HG03378 (cell line): Measurements from ENCODE around the gene KCND2.
A peak's percentile ranks its signal among the peaks of the same experiment; 100 is the strongest.
"Not testable (repeated sequence)": the region's sequence is repeated elsewhere in the genome, so short reads cannot be mapped to it uniquely, and the experiment has no call there.

Experiments used
- ATAC-seq: cut with Tn5 transposase; IDR thresholded peaks from one replicate; pipeline ENCODE4 v1.9.1; 2021; ENCODE audit warnings: mild to moderate bottlenecking, moderate library complexity; ENCODE audit not compliant: unreplicated experiment

KCND2 gene

DNA sequence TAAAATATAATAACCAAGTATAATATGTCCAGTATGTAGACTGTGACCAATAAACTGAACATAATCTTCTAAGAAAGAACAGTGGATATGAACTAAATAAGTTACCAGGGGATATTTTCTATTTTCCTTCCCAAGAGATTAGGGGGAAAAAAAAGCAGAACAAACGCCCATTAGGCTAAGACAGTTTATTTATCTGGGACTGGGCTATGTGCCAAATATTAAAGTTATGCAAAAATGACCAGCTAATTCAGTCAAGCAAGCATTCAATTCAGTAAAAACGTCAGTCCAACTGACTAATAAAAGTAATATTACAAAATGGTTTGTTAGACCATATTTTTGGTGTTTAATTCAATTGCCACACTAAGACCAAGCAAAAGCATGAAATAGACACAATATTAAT is 462.8 kb downstream of the KCND2 start:
- ATAC-seq: no peak

DNA sequence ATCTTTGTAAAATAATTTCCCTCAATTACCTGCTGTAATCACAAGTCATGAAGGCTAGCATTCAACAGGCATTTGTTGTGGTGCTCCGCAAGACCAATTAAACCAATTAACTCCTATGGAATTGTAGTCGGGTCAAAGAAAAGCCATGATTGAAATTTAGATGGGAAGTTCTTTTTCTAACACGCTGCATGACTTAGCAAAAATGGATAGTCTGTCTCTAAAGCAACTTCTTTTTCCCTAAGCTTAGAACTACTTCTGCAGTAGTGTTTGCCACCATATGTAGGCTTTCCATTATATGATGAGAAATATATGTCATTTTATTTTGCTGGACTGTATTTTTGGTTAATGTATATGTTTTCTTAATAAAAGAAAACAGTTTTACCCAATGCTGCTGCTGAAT is 465.8 kb downstream of the KCND2 start:
- ATAC-seq: no peak

DNA sequence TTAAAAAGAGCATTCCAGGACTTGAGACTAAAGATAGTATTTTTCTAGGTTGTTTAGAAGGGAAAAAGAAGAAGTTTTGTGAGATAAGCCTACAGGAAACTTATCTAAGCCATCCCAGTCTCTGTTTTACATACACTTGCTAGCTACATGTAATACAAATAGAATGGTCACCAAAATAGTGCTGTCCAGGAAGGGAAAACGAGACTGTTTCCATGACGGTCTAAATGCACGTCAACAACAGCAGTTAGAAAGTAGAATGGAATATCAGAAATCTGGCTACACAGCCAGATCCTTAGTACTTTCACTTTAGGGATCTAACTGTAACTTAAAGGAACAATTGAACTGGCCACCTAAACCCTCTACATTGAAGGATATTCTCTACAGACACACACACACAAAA is 467.4 kb downstream of the KCND2 start:
- no peak for ATAC-seq

DNA sequence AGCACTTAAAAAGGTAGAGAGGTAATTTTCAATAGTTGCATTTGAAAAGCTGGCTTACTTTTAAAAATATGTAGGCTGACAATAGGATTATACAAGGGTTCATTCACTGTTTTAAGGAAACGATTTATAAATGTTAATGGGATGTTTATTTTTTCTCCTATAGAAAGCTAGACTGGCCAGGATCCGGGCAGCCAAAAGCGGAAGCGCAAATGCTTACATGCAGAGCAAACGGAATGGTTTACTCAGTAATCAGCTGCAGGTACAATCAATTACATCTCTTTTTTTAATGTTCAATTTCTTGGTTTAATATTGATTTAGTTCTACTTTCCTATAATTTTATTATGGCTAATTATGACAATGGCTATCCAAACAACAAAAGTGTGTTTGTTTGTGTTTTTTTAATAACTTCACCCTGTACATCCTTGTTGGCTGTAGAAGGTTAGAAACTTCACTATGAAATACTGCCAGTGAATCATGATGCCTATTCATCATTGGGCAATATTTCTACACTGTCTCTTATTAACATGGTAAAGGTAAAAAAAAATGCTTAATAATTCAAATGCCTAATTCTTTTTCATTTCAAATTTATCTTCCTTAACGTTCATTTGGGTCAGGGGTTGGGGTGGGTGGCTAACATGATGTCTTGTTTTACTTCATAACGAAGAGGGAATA is 468.5 kb downstream of the KCND2 start:
- no peak for ATAC-seq

DNA sequence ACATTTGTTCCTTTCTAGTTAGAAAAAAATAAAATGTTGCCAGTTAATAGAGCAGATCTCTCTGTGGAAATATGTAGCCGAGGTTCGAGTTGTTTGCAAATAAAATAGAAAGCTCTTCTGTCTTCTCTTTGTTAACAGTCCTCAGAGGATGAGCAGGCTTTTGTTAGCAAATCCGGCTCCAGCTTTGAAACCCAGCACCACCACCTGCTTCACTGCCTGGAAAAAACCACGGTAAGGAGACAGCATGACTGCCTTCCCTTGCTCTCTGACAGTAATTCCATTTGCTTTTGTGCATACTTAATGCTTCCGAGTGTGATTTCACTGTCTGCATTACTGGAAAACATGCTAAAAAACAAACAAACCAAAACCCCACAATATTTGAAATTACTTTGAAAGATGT is 469.4 kb downstream of the KCND2 start:
- ATAC-seq: no peak

DNA sequence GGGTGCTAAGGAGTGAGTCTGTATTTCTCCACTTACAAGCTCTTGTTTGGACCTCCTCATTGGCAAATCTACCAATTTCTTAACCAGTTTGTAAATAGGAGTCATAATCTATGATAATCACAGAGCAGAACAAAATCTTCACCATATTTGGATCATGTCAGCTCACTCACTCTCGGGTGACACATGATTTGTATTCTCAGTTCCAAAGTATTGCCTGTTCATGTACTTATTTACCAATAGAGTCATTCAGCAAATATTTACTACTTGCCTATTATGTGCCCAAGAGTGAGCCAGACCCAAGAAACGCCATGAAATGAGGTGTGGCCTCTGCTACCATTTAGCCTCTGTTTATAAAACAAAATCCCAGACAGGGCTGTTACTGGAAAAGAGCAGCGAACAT is 470.2 kb downstream of the KCND2 start:
- ATAC-seq: no peak

DNA sequence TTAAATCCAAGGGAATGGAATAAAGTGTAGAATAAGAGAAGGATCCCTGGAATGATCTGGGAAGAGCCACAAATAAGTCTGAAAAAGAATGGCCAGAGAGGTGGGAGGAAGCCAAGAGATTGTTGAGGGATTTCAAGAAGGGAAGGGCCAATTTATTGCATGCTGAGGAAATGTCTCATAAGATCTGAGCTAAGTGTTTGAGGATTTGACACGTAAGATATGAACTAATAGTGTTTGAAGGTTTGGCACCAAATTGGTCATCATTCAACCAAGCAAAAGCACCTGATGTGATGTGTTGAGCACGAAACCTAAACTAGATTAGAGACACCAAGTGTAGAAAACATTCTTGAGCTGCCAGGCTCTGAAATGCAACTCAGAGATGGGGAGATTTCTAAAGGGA is 487.1 kb downstream of the KCND2 start:
- ATAC-seq: no peak

DNA sequence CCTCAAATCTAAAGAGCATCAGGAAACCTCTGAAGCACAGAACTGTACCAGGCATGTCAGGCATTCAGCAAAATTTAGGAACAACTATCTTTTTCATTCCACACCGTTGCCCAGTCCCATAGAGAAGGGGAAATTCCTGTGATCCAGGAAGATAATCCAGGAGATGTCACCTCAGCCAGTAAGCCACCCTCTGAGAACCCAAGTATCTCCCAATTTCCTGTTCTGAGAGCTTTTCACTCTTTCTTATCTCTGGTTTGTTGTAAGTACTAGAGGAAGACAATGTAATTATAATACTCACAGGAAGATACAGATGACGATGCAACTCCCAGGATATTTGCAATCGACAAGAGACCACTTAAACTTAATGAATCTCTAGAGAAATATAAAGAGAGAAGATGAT is 487.9 kb downstream of the KCND2 start:
- ATAC-seq: no peak

DNA sequence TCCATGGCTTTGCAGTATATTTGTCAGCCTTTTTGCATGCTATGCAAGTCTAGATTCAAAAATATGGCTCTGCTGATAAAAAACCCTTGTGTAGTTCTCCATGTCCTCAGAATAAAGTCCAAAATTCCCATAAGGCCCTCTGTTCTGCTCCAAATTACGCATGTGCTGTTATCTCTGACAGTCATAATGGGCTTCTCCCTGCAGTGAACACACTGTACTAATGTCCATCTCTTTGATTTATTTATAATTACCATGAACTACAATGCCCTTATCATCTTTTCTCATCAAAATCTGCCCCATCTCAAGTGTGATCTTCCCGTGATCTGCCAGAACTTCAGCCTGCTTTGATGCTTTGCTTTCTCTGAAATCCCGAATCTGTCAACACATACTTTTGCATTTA is 497.2 kb downstream of the KCND2 start:
- ATAC-seq: no peak

DNA sequence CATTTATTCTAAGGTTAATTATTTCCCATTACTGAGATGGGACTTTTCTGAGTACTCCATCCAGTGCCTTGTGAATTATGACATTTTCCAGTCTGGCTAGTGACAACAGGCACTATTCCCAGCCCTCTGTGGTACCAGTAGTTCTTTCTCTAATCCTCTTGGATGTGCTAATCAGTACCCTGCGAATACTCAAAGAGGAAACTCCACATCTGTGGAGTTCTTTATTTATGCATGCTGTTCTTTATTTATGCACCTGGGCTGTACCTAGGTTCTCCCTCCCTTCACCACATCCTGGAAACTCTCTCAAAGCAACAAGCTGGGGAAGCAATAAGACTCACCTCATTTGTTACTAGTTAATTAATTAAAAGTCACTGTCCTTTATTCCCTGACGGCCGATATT is 501.5 kb downstream of the KCND2 start:
- ATAC-seq: no peak

DNA sequence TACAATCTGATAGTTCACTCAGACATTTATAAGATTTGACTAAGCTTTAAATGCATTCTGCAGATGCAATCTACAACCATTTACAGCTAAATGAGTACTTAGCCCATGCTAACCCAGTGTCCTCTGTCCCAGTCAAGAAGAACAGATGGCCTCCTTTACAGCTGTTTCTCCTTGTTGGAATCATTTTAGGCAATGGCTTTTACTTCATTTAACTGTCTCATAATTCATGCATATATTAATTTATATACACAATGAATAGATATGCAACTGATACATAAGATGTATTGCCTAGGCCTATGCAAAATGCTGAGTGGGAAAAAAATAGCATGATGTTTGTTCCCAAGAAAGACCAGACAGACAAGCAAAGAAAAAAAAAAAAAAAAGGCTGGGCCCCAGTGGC is 502.8 kb downstream of the KCND2 start:
- no peak for ATAC-seq

DNA sequence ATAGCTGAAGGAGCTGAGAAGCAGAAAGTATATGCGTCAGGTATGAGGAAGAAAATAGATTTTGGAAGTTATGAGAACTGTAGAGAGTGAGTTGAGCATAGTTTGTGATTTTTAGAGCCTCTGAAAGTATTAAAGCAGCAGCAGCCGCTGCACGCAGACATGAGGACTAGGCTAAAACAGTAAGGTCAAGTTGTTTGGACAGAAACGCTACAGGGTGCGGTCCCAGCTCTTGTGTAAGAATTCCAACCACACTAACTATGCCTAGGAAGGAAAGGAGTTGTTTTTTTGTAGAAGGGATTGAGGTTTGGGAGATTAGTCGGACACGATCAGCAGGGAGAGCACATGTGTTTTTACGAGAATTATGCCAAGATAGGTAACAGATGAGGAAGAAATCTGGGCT is 506.1 kb downstream of the KCND2 start:
- not testable (repeated sequence) for ATAC-seq

DNA sequence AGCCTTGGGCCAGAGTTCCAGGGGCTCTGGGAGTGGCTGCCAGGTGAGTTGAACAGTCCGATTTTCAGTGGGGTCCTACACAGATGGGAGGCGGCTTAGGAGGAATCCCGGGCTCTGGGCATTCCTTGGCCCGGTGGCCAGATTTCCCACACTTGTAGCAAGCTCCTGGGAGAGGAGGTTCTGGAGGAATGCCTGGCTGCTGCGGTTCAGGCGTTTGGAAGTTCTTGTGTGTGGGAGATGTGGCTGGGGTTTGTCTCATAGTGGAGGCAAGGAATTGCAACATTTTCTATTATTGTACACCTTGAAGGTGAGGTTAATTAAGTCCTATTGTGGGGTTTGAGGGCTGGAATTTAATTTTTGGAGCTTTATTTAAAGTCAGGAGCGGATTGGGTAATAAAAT is 507.5 kb downstream of the KCND2 start:
- ATAC-seq: not testable (repeated sequence)

DNA sequence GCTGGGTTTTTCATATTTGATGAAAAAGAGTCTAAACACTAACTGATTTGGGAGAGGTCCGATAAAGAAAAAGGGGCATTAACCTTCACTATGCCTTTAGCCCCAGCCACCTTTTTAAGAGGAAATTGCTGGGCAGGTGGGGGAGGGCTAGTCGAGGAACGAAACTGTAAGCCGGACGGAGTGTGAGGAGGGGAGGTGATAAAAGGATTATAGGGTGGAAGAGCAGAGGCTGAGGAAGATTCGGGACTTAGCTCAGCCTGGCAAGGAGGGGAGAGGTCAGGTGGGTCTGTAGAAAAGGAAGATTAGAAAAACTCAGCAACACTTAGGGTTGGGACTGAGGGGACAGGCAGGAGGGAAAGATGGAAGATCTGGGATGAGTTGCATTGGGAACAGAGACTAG is 508.0 kb downstream of the KCND2 start:
- no peak for ATAC-seq

DNA sequence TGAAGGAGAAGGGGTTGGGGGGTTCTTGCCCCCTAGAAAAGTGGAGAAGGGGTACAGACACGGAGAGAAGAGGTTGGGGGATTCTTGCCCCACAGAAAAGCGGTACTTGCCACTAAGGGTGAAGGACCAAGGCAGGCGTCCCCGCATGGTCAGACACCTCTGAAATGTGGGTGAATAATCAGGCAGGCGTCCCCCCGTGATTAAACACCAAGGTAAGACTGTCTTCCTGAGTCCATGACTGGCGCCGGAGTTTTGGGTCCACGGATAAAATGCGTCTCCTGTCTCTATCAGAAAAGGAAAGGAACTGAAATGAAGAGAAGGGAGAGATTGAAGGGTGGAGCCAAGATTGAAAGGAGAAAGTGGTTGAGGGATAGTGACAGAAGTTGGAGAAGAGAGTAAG is 508.9 kb downstream of the KCND2 start:
- not testable (repeated sequence) for ATAC-seq

DNA sequence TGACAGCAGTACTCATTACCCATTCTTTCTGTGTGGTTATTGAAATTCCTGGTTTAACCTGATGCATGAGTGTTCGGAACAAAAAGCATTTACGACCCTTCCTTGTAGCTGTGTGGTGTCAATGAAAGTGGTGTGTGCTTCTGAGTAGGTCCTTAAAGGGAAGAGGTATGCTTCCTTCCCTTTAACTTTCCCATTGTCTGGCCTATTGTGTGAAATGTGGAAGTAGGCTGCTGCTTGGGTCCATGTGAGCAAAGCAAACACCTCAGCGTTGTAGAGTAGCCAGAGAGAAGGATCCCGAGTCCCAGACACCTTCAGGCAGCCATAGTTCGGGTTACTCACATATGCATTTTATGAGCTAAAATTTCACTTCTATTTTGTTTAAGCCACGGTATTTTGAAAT is 510.3 kb downstream of the KCND2 start:
- no peak for ATAC-seq

DNA sequence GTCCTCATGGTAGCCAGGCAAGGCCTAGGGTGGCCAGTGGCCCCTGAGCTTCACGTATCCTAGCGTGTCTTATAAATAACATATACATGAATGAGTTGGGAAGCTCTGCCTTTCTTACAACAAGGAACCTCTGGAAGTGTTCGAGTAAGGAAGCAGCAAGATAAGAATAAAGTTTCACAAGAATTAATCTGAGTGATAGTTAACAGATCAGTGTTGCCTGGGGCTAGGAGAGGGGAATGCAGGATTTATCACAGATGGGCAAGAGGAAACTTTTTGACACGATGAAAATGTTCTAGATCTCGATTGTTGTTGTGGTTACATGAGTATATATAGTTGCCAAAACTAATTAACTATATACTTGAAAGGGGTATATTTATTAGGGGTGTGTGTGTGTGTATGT is 510.7 kb downstream of the KCND2 start:
- ATAC-seq: no peak

DNA sequence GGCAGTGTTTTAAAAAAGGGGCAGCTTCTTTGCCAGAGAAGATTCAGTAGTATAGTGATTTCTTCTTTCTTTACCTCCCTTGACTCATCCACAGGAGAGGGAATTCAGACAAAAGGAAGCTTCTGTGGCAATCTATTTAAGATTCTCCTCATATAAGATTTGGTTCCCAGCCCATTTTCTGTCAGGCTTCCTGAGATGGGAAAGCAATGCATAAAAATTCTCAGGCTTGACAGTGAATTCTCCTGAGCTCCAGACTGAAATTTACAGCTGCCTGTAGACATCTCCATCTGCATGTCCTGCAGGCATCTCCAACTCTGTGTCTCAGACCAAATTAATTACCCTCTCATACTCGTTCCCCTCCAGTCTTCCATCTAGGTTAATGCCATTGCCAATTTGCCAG is 512.1 kb downstream of the KCND2 start:
- ATAC-seq: no peak

DNA sequence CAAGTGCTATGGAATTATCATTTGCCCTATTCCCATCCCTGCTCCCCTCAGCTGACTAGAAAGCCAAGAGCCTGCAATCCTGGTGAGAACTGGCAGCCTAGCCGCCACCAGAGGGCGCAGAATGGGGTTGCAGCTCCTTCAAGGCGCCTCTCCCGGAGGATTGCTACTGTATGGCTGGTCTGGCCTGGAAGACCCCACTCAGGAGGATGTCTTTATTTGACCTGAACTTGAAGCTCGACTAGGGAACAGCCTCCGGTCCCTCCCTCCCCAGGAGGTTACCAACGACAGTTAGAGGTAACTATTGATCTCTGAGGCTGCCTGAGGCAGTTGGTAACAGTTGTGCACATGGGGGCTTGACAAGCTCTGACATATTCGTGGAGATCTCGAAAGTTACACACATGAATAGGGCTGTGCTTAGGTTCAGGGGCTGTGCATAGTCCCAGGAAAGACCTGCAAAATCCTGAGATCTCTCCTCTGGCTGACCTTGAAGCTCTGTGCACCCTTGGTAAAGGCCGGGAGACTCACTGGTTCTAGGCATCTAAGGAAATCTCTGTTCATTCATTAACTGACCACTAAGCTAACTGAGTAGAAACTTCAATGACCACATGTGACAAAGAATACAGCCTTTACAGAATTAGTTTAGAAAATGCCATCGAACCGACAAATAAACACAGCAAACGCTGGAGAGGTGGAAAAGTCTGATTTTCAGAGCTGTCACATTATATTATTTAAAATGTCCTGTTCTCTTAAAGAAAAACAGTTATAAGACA is 519.3 kb downstream of the KCND2 start:
- ATAC-seq: peak; percentile 90

DNA sequence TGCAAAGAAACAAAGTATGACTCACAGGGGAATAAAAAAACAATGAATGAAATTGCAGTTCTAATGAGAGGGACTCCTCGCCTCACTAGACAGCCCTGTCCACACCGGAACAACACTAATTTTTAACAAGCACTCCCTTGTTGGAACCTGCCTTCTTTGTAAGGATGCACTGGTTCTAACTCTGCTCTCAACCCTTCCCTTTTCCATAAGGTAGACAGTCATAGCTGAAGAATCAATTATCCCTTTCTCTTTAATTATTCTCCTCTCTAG is 519.8 kb downstream of the KCND2 start:
- ATAC-seq: no peak

DNA sequence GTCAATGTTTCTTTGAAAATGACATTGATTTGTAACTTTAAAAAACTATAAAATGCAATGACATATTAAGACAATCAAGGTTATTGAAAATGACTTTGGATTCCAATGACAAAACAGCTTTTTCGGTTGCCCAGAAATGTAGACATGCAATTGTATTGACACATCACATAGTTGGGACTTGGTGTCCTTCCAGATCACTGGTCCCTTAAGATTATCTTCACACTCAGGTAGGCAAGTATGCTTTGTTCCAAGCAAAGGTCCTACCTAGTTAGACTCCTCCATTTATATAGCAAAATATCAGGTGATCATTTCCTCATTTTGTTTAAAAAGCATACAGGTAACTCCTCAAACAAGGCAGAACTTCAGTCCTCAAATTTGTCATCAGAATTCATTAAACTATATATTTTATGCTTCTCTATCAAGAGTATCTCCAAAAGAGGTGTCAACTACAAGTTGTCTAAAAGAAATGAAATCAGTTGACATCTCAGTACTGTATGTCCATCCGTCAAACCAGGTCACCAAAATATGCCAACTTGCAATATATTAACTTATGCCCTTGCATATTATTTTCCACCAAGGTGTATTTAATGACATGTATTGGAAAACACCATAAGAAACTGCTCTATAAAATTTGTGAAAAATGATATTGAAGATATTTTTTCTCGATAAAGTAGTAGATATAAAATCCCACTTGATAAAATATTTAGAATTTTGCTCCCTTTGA is 520.4 kb downstream of the KCND2 start:
- ATAC-seq: no peak

DNA sequence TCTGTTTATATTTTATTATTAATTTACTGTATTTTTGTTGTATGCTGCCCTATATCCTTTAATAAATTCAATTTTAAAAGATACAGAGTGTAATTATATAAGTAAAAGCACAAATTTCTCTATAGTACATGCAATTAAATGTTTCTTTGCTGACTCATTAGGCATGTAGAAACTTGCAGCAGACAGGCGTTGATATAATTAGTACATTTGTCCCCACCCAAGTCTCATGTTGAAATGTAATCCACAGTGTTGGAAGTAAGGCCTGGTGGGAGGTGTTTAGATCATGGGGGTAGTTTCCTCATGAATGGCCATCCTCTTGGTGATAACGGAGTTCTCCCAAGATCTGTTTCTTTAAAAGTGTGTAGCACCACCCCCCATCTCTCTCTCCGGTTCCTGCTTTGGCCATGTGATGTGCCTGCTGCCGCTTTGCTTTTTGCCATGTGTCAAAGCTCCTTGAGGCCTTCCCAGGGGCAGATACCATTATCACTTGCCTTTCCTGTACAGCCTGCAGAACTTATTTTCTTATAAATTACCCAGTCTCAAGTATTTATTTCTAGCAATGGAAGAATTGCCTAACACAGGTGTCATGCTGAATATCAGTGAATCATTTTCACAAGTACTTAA is 521.2 kb downstream of the KCND2 start:
- no peak for ATAC-seq
